HG03354 (cell line): ENCODE results near the gene ZNF784.

Source experiments
- ATAC-seq: cut with Tn5 transposase; IDR thresholded peaks from one replicate; pipeline ENCODE4 v1.9.1; 2021; ENCODE audit warnings: mild to moderate bottlenecking; ENCODE audit not compliant: unreplicated experiment, poor library complexity, severe bottlenecking

The ZNF784 gene

DNA sequence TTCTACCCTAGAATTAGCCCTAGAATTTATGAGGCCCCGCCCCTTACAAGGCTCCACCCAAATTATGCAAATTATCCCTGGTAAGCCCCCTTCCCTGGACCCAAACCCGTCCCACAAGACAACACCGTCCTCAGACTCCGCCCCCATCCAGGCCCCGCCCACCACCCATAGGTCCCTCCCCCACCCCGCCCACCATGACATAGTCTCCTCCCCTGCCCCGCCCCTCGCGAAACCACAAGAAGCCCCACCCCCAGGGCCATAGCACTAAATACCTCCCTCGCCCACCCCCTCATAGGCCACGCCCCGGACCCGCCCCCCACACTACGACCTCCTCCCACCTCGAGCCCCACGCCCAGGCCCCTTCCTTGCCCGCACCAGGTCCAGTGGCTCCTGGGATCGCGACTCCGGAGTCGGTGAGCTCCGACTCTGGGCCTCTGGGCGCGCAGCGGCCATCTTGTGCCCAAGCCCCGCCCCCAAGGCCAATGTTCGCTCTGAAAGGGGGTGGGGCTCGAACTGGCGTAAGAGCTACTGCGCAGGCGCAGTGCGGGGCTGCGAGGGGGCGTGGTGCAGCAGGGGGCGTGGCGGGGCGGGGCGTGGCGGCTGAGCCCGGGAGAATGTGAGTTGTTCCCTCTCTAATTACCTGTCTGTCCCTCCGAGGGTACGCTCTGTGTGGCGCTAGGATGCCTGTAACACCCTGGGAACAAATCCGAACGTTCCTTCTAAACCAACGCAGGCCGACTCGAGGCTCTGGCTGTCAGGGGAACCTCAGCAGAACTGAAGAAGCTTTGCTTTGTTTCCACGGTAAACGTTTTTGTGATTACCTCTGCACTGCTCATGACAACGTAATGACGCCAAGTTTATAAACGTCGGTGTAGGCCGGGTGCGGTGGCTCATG lies at the start of gene ZNF784:
Gene ZNF784, minus strand, starts transcription at position 458 of the 895 bp plus-strand sequence. Its CDS starts 5 bp downstream, at position 453.
- peak; percentile 64 for ATAC-seq

GRCh38 chr19:55673889-55674288 lies 49.5 kb upstream of the ZNF784 start:
- no peak for ATAC-seq

DNA sequence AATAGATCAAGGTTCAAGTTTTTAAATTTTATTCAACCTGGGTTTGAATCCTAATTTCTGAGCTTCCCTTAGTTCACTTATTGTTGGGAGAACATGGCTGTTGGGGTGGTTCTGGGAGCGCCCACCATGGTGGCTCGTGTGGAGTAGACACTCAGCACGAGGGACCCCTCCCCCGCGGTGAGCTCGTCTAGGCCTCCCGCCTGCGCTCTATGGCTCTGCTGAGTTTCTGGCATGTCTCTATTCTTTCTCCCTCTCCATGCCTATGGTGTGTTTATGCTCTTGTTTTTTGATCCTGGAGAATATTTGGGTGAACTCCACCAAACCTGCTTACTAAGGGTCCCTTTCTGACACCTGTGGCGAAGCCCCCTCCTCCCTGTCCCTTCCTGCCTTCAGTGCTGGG lies 49.1 kb upstream of the ZNF784 start:
- ATAC-seq: no peak

DNA sequence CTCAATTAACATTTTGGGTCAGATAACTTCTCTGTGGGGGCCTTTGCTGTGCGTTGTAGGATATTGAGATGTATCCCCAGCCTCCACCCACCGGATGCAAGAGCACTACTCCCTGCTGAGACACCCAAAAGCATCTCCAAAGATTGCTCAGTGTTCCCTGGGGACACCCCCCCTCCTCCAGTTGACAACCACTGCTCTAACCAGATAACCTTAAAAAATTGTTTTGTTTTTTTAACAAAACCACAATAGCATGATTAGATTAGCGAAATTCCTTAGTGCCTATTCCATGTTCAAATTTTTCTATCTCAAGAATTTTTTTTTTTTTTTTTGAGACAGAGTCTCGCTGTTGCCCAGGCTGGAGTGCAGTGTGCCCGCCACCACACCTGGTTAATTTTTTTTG lies 48.1 kb upstream of the ZNF784 start:
- no peak for ATAC-seq

DNA sequence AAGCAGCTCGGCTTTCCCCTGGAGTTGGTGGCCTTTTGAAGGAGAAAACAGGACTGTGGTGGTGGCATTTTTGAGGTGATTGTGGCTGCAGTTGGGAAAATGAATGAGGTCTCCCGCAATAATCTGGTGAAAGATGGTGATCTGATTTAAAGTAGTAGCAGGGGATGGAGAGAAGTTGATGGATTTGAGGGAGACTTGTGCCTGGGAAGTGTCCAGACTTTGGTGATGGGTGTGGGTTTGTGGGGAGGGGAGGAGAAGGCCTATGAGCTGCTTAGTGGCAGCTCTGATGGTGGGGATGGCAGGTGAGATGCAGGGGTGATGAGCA lies 46.6 kb upstream of the ZNF784 start:
- ATAC-seq: no peak

- ATAC-seq: no peak
These were observed 46.1 kb upstream of the ZNF784 start for GRCh38 chr19:55670280-55671053.

DNA sequence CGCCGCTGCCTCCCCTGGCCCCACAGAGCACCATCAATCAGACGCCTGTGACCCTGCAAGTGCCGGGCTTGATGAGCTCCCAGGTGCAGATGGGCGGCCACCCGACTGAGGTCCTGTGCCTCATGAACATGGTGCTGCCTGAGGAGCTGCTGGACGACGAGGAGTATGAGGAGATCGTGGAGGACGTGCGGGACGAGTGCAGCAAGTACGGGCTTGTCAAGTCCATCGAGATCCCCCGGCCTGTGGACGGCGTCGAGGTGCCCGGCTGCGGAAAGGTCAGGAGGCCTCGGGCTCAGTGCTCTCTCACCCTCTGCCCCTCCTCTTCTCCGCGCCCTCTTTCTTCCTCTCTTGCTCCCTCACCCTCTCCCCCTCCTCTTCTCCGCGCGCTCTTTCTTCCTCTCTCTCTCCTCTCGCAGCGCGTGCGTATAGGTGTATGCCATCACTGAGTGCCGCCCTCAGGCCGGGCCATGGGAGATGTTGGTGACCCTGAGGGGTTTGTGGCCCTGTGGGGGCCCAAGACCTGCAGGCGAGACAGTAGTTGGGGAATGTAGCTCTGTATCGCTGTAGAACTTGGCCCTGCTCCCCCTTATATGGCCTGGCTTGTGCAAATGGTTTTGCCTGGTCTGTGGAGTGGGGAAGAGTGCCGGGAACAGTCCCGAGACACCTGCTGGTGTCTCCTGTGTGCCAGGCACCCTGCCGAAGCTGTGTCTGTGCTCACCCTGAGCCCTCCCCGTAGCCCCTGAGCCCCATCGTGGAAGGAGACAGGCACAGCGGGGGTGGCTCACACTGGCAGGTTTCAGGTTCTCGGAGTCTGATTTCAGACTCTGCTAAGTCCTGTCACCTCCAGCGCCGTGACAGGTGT lies 45.3 kb upstream of the ZNF784 start:
- ATAC-seq: no peak

DNA sequence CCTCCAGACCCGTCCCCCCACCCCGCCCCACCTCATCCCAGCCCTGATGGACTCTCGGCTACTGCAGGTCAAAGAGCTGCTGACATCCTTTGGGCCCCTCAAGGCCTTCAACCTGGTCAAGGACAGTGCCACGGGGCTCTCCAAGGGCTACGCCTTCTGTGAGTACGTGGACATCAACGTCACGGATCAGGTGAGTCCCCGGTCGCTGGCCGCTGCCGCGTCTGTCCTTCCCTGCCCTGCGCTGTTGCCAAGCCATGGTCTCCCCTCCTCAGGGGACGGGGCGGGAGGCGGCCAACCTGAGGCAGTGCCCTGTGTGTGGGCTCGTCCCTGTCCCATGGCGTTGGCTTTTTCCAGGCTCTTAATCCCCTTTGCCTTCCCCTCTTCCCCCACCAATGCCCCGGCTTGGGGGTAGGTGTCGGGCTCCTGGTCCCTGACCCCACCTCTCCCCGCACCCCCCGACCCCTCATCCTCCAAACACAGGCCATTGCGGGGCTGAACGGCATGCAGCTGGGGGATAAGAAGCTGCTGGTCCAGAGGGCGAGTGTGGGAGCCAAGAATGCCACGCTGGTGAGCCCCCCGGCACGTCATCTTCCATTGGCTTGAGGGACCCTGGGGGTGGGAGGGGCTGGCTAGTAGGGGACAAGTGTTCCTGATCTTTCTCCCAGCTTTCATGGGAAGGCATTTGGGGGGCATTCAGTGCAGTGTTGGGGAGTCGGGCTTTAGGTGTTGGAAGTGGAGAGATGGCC lies 44.4 kb upstream of the ZNF784 start:
- no peak for ATAC-seq

DNA sequence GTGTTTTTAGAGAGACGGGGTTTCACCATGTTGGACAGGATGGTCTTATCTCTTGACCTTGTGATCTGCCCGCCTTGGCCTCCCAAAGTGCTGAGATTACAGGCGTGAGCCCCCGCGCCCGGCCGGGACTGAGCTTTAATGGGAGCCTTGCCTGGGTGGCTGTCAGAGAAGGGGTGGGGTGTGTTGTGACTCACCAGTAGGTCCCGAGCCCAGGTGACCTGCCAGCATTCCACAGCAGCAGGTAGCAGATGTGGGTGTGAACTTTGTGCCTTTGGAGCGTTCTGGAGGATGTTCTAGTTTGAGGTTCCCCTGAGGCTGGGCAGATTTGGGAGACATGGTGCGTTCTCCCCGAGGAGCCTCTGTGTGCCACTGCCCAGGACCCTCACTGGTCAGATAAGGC lies 43.6 kb upstream of the ZNF784 start:
- no peak for ATAC-seq

DNA sequence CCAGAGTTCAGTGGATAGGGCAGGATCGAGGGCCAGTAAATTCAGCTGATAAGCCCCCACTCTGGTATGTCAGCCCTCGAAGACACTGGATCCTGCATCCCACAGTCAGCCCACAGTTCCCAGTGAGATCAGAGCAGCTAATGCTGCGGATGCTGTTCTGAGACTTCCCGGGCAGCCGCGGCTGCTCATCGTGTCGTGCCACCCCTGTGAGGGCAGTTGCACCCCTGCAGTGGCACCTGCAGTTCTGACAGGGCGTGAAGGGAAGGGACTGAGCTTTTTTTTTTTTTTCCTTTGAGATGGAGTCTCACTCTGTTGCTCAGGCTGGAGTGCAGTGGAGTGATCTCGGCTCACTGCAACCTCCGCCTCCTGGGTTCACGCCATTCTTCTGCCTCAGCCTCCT lies 43.1 kb upstream of the ZNF784 start:
- no peak for ATAC-seq

DNA sequence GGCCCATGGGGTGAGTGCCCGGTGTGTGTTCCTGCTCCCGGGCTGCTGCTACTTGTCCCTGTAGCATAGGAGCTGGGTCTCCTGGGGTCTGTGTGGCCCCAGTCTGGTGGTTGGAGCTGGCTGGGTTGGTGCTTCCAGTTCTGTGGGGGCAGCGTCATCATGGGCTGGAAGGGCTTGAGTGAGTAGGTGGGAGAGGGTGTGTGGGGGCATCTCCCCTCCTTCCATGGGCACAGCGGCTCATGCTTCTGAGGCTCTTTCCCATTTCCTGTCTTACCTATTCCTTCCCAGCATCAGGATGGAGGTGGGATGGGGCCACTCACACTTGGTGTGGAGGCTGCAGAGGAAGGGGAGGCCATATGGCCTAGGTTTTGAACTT lies 42.6 kb upstream of the ZNF784 start:
- no peak for ATAC-seq

DNA sequence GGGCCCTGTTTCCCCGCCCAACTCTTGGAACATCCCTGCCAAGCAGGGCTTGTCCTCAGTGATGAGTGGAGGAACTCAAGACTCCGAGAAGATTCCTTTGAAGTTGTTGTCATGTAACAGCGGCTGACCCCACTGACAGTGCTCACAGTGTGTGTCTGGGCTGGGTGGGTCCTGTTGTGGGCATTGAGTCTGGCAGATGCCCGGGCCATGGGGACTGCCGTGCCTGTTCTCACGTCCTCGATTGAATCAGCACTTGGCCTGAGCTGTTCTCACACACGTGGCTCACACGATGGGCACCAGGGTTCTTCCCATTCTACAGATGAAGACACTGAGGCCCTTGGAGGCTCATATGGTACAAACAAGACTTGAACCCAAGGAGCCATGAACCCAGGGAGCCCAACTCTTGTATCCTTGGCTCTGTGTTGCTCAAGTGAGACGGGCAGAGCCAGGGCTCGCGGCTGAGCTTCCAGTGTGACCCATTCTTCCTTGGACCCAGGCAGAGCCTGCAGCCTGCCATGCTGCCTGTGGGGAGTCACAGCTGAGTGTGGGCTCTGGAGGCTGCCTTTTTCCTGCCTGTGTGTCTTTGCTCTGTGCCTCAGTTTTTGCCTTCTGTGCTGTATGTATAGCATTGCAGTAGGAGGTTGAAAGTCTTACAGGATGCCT lies 42.1 kb upstream of the ZNF784 start:
- ATAC-seq: no peak

- ATAC-seq: no peak
These were observed 39.6 kb upstream of the ZNF784 start for GRCh38 chr19:55663846-55664536.

GRCh38 chr19:55661826-55662225 lies 37.5 kb upstream of the ZNF784 start:
- ATAC-seq: no peak

DNA sequence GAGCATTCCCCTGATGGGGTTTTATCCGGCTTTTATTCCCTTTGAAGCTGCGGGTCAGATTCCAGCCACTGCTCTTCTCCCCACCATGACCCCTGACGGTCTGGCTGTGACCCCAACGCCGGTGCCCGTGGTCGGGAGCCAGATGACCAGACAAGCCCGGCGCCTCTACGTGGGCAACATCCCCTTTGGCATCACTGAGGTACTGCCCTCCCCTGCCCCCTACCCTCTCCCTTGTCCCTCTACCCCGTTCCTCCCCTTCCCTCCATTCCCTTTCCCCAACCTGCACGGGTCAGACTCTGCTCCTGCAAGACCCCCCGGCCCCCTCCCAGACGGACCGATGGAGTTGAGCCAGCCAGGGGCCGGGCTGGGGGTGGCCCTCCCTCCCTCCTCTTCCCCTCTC lies 36.6 kb upstream of the ZNF784 start:
- no peak for ATAC-seq

- no peak for ATAC-seq
These were observed 36.0 kb upstream of the ZNF784 start for GRCh38 chr19:55660404-55660803.

GRCh38 chr19:55659822-55660221 lies 35.5 kb upstream of the ZNF784 start:
- ATAC-seq: no peak

GRCh38 chr19:55658846-55659459 lies 34.6 kb upstream of the ZNF784 start:
- no peak for ATAC-seq
